NK-92 treated with Interleukin-12 subunit alpha and Interleukin-12 subunit beta, amount 100 ng/mL, for 24 hours (cell line): ENCODE data around the gene CEP57.
A peak's percentile ranks its signal among the peaks of the same experiment; 100 is the strongest.

Experiments
- DNase-seq: peaks from one replicate; lab custom pipeline; 2025; lab: John Stamatoyannopoulos, UW

Gene CEP57

DNA sequence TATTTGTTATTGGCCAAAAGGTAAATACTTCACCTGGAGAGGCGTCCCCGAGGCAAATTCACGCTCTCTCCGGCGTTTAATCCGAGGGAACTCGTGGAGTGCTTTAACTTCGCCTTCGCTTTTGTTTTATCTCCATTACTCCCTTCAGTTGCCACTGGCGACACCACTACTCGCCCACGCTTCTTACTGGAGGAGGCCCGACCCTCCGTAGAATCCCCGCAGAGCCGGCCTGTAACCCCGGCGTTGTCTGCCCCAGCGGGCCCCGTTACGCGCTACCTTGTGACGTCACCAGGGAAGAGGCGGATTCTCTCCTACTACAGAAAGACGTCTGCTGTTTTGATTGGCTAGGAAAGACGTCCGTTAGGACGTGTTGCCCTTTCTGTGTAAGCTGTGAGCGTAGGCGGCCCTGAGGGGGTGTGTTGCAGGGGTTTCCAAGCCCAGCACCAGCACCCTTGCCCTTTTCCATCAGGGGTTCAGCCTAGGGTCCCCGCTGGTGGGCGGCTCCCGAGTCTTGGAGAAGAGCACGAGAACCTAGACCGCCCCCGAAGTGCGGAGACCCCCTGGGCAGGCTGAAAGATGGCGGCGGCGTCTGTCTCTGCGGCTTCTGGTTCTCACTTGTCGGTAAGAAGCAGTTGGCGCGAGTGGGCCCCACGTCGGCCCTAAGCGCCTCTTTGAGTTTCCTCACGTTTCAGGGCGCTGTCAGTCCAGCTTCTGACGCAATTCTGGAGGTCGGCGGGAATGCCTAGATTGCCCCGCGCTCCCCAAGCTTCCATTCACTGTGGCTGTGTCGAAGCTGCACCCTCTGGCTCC lies at the start of gene CEP57:
TSS of gene CEP57 (plus strand) at position 376 of the 810 bp plus-strand sequence. CDS start at position 577, 201 bp downstream.
- DNase-seq, result peak; percentile 90

DNA sequence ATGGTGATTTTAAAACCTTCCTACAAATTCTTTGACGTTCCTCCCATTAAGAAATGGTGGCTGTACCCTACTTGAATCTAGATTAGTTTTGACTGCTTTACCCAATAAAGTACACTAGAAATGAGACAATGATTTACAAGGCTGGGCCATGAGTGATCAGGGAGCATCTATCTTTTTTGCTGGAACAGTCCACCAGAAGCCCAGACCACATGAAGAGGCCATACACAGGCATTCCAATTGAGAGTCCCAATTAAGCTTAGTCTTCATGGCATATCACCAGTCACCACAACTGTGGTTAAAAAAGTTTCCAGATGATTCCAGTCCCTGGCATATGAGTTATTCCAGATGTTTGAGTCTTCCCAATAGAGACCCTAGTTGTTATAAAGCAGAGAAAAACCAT lies 40.2 kb upstream of the CEP57 start:
- no peak for DNase-seq

DNA sequence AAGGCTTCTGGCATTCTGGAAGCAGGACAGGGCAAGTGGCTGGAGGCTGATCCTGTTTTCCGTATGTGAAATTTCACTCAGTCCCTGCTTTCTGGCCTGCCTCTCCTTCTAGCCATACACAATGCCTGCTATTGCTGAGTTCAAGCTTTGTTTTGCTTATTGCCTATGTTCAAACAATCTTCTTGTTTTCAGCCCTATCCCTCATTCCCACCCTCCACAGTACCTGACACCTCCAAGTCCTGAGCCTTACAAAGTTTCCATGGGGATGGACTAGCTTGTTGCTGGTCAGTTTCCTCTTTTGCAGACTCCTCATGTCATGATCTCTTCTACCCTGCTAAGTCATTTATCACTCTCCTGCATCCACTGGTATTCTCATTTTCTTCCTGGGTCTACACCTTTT lies 38.8 kb upstream of the CEP57 start:
- DNase-seq, result no peak

DNA sequence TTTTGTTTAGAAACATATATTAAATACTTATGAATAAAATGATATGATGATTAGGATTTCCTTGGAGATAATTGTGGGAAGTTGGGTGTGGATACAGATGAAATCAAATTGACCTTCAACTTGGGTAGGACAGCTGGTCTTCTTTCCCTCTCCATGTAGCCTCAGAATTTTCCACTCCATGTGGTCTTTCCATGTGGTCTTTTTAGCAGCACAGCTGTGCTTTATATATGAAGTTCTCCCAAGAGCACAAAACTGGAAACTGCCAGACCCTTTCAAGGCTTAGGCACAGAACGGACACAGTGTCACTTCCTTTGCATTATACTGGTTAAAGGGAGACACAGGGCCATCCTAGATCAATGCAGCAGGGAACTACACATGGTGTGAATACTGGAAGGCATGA lies 29.4 kb upstream of the CEP57 start:
- DNase-seq, result no peak

DNA sequence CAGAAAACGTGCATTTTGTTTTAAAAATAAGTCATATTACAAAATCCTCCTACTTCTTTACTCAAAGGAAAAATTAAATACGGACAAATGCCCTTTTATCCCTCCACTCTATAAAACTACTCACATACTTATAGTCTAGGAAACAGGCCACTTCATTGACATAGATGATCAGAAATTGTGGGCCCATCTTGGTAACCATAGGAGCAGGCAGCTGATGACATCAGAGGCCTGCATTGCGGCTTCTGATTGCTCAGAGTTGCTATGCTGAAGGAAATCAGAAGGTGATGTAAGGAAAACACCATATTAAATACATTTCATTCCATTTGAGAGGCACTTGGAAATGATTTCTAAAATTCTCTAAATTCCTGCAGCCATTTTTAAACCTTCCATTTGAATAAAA lies 27.8 kb upstream of the CEP57 start:
- no peak for DNase-seq

DNA sequence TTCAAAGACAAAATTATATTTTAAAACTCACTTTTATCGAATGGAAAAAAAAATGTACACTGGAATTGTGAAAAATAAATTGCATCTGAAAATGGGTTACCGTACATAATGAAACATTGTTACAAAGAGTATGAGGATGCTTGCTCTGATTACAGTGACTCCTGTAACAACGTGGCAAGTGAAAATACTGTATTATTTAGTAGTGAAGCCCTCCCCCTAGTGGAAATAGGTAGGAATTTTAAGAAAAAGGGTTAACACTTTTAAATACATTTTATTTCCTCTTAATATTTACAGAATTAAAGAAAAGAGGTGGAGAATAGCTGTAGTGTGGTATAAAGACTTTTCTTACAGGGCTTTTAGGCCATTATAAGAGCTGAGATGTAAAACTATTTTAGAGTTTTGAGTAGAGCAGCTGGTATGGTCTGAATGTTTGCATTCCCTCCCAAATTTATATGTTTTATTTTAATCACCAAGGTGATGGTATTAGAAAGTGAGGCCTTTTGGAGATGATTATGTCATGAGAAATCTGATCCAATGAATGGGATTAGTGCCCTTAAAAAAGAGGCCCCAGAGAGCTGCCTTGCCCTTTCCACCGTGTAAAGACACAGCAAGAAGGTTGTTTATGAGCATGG lies 25.9 kb upstream of the CEP57 start:
- no peak for DNase-seq

DNA sequence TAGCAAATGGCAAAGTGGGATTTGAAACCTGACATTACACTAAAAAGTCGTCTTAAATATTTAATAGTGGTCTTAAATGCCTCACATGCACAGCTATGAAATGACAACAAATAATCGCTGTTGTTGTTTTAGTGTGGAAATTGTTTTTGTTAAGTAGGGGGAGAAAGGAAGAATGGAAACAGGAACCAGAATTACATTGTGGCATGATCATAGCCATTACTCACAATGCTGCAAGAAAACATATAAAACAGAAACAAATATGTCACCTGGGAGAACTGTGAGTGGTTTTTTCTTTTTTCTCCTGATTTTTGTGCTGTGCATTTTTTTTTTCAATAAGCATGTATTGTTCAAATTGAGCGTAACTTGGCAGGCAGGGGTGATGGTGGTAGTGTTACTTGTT lies 23.6 kb upstream of the CEP57 start:
- DNase-seq, result no peak

DNA sequence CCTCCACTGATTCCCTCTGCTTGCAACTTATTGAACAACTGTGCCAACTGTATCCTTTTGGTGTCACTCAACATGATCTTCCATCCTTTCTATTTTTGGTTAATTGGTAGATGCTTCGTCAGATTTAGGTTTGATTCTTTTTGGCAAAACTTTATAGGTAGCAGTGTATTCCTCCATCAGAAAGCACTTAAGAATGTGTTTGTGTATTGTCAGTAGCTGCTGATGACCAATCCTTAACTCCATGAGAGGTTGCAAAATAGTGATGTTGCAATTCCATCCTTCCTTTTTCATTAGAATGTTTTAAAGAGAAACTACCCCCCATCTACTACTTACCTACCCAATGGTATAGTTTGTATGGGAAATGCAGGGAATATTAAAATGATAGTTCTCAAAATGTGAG lies 22.8 kb upstream of the CEP57 start:
- DNase-seq, result no peak

DNA sequence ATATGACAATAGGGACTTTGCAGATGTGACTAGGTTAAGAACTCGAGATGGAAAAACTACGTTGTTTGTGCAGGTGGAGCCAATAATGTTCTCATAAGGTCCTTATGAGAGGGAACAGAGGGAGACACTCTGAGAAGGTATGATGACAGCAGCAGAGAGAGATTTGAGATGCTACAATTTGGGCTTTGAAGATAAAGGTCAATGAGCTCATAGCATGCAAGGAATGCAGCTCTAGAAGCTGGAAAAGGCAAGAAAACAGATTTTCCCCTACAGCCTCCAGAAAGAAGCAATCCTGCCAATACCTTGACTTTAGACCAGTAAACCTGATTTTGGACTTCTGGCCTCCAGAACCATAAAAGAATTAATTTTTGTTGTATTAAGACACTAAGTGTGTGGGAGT lies 21.8 kb upstream of the CEP57 start:
- DNase-seq, result no peak

DNA sequence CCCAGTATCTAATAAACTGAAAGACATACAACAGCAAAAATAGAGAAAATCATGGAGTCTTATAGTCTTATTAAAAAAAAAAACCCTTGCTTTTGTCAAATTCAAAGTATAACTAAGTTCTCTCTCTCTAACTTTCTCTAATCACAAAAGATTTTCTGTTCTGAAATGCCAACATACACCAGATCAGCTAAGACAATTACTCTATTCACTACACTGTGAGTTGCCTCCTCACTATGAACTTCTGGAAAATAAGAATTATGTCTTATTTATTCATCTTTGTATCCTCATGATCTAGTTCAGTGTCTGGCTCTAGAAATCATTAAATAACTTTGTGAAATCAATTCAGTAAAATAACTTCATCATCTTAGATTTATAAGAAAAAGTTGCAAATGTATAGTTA lies 13.4 kb upstream of the CEP57 start:
- no peak for DNase-seq

DNA sequence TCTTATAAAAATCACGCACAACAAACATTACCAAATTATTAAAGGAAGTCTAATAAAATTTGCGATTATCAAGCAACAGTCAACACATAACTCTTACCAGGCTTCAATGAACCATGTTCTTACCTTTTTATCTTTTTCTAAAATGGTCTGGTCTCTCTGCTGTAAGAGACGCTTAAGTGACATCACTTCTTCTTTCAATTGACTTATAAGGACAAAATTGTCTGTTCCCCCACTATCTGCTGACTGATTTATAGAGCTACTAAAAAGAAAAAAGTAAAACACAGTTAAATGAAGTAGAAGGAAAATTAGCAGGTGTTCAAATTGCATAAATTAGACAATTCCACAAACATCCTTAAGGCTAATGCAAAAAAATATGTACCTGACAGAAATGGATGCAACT lies 11.6 kb upstream of the CEP57 start:
- DNase-seq, result no peak

DNA sequence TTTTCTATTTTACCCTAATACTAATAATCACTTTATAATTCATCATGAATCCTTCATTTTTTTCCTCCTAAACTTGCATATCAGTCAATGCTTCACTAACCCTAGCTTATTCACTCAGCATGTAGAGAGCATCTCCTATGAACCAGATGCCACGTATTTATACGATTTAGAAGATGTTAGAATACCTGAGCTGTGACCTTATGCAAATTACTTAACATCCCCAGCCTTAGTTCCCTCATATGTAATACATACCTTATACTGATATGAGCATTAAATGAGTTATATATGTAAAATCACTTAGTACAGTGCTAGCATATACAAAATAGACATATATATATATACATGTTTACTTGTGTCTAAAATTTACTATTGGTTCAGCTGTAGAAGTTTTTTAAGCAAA lies 9.8 kb upstream of the CEP57 start:
- DNase-seq, result no peak

DNA sequence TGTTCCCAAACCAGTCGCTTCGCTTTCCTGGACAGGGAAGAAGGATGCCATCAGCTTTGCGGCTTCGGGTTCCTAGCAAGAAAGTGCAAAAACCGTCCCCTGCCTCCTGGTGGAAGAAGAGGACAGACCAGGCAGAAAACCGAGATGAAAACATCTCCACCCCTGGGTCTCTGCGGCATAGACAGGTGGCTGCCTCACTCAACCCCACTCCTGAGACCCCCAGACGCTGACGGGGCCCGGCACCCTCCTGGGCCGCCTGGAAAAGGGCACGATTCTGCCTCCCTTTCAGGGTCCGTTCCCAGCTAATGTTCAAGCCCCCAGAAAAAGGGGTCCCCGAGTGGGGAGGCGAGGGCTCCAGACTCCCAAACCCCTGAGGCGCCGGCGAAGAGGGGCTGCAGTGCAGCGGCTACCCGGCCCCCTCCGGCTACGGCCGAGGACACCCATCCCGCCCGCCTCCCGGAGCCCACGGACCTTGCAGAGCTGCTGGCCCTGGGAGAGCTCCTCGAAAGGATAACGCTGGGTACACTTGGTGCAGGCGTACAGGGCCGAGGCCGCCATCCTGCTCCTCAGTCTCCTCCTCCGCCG lies 1.3 kb upstream of the CEP57 start:
- peak; percentile 37 for DNase-seq

DNA sequence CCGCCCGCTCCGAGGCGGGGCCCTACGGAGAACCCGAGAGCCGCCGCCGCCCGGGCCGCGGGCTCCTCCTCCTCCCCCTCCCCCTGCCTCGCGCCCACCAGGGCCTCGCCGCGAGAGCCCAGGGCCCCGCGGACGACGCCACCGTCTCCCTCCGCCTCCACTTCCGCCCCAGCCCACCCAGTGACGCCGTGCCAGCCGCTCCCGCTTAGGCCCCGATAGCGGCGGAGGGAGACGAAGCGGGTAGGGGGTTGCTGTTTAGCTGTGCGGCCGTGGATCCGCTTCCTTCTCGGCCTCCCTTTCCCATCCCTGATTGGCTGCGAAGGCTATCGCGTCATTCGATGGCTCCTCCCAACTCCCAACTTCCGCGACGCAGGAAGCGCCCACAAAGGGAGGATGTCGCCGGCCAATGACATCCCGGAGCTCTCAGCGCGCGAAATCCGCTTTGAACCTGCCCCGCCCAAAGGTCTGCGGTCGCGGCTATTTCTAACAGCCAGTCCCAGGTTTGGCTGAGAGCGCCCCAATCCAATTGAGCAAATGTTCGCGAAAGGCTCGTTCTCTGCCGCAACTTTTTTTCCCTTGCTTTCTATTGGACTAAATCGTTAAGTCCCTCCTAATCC lies 684 bp upstream of the CEP57 start, which contains the start of gene FAM76B:
TSS of gene FAM76B (minus strand) at position 277 of the 617 bp plus-strand sequence. CDS start 304 bp downstream, outside the sequence.
- peak; percentile 96 for DNase-seq

DNA sequence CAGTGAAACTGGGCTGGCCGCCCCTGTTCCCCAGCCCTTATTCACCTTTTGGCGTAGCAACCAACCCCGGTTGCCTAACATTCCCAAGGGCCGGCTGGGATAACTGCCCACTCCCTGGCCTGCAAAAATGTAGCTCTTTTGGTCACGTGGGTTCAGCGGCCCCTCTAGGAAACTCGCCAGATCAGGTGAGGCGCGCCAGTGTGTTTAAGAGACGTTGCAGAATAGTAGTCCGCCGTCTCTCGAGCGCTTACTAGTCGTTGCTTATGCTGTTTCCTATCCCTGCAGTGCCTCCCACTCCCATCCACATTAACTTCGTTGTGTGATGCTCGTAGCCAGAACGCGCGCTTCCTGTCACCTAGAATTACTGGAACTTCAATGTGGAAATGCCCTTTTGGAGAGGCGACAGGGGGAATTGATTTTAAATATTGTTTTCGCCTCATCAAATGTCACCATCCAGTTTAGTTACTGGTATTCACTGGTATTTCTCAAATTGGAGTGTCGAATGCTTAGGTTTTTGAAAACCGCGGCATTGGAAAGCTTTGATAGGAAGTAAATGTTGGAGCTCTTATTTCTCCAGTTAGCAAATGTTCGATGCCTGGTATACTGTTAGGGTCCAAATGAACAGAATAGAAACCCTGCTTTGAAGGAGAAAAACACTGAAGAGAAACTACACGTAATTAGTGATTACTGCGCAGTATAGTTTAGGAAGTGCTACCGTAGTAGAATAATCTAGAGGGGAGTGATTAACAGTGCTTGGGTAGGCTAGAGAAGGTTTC lies 823 bp downstream of the CEP57 start:
- DNase-seq, result peak; percentile 33

DNA sequence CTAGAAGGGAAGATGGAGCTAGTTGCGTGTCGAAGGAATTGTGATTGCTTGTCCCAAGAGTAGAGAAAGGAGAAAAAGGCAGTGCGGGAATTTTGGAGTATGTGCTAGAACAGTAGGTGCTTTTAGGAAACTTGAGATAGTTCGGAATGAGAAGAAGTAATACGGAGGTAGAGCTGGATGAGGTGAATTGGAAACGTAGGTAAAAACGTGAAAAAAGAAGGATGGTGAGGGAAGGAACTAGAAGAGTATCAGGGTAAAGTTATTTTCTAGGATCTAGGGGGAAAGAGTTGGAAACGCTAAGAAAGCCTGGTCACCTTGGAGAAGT lies 1.4 kb downstream of the CEP57 start:
- no peak for DNase-seq

DNA sequence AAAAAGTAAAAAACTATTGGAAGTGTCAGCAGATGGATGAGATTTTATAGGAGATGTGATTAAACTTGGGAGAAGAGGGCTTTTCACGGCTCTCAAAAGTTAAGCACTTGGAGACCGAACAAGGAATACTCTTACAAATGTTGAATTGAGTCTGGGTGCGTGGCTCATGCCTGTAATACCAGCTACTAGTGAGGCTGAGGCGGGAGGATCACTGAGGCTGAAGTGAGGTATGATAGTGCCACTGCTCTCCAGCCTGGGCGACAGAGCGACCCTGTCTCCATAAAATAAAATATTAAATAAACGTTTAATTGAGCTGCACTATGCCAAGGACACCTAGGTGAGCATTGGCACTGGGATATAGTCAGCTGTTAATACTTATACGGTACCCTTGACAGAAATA lies 1.9 kb downstream of the CEP57 start:
- no peak for DNase-seq

DNA sequence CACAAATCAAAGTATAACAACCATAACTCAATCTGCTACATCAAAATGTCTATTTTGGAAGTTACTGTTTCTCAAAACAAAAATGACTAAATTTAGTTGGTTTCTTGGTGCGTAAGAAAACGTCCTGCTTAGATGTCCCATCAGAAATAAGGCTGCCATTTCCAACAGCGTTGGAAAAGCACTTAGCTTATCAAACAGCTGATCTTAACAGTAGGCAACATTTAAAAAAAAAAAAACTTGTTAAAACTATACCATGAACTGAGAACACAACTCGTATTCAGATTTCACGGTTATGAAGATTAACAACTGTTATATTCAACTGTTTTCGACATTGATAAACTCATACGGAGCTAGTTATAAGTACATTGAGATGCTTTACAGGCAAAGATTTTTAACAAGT lies 2.4 kb downstream of the CEP57 start:
- no peak for DNase-seq

DNA sequence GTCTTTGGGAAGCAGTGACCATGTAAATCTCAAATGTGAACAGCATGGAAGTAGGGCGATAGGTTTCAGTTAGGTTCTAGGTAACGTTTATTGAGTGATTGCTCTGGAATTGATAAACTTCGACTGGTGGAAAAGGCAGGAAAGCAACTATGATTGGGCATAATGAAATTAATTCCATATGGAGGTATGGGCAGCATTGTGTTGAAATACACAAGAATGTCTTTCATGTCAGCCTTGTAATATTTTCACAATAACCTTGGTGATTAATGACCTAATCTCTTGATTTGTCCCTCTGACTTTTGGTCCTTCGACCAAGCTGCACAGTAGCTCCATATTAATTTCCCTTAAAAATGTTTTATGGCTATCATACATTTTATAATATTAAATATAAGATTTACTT lies 2.8 kb downstream of the CEP57 start:
- no peak for DNase-seq

DNA sequence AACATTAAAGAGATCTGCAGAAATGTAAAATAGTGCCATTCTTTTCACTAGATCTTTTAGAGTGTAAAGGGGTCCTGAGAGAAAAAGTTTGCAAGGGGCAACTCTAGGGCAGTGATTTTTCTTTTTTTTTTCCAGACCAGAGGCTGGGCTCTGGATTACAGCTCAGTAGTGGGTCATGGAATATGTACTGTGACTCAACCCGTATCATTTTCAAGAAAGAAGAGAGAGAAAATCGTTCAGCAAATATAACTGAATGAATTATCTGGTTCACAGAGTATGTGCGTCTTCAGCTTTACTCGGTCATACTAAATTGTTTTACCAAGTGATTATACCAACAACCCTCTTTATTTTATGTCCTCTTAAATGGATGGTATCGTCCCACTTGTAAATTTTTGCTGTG lies 3.8 kb downstream of the CEP57 start:
- no peak for DNase-seq

DNA sequence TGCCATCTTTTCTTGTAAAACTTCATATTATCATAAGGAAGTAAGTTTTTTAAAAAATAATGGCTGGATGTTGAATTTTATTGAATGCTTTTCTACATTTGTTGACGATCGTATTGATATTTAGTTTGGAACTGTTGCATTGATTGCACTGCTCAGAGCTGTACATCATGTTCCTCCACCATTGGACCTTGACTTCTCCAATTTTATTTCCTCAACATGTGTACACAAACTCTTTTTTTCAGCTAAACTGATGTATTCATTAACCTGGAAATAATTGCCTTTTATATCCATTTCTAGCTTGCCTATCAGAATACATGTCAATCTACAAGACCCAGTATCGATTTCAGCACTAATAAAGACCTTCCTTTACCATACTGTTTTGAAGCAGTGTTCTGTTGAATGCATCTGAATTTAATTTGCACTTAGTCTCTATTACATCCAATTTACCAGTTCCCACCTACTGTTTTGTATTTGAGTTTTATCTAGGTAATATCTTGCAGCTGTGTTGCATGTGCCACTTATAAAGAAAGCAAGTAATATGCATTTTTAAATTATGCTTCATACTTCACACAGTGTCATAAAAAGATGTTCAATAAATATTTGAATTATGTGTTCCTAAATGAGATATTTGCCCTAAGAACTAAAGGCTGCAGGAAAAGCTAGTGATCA lies 5.5 kb downstream of the CEP57 start:
- no peak for DNase-seq

DNA sequence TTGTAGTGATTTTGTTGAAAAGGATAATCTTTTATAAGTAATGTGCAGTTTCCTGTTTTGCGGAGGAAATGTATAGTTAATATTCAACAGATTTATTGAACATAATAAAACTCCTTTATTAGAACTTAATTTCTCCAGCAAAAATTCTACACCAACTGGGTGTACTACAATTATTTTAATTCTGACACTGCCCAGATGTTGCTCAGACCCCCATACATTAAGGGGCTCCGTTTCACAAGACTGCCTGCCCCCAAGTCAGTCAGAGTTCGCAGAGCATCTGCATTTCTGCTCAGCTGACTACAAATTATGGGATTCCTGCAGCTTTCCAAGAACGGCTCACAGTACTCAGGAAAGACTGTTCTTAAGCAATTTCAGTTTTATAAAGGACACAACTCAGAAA lies 6.2 kb downstream of the CEP57 start:
- no peak for DNase-seq
